Esophagus muscularis mucosa (tissue), 4 donors: ENCODE data around the gene NBEA.

ENCODE experiments used
- CTCF ChIP-seq, 3 experiments: fragments of 200-600 bp in 2 of 3; fragments of 450-650 bp in 1 of 3; sonication (generic) in 2 of 3; IDR thresholded peaks; one replicate each; pipeline ENCODE4 v1.5.1; 2017 to 2019; ENCODE audit warnings: antibody characterized with exemption in 3 of 3, mild to moderate bottlenecking in 2 of 3, moderate library complexity in 1 of 3
- EP300 ChIP-seq: sonication (generic); formaldehyde crosslinking; IDR thresholded peaks from one replicate; pipeline ENCODE4 v1.6.1; 2017; ENCODE audit warnings: antibody characterized with exemption
- POLR2A ChIP-seq: fragments of 450-650 bp; IDR thresholded peaks from one replicate; pipeline ENCODE4 v1.6.1; 2017; ENCODE audit warnings: antibody characterized with exemption, moderate library complexity, mild to moderate bottlenecking, low read depth

GRCh38 chr13:35107535-35107934 is 165.5 kb downstream of the NBEA start:
- TF ChIP-seq POLR2A = no peak
- TF ChIP-seq CTCF (IDR thresholded peaks at IDR 0.05) = no peak
- no peak for TF ChIP-seq EP300
